ENCODE measurements around the gene GRIN2A. TPM values are rescaled to one million over a fixed set of nuclear protein-coding genes. Genes with fewer than 3 reads are reported as not detected.

GRIN2A gene
- total RNA-seq, 1 donor from 2014 or later = 0.56 TPM

DNA sequence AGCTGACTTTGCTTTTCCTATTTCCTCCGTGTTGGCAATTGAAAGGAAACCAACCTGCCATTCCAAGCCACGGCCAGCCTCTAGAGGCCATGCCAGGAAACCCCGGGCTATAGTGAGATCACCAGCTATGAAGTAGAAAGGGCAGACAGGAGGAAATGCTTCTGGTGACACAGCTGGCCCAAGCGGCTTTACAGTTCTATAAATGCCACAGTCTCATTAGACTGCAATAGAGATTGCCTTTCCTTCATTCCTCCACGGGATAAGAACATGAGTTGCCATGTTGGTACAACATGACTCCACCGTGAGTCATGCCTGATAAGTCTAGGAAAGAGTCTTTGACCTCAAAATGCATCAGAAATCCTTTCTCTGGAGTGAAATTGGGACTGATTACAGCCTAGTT is 384.9 kb downstream of the GRIN2A start:
- intact Hi-C loops (cut with DNase I) = no loop called here
- no peaks in the 10 kb centered on the region for H3K9me3 ChIP-seq
- no peak overlapping the region for H3K27ac ChIP-seq
- H3K36me3 ChIP-seq = no peaks in the 10 kb centered on the region
- ATAC-seq = no peak
- no peak for DNase-seq
- no peaks in the 10 kb centered on the region for H3K27me3 ChIP-seq (ENCODE audit: low read depth)
- H3K4me1 ChIP-seq = no peaks in the 10 kb centered on the region
- TF ChIP-seq, protein P1, sequence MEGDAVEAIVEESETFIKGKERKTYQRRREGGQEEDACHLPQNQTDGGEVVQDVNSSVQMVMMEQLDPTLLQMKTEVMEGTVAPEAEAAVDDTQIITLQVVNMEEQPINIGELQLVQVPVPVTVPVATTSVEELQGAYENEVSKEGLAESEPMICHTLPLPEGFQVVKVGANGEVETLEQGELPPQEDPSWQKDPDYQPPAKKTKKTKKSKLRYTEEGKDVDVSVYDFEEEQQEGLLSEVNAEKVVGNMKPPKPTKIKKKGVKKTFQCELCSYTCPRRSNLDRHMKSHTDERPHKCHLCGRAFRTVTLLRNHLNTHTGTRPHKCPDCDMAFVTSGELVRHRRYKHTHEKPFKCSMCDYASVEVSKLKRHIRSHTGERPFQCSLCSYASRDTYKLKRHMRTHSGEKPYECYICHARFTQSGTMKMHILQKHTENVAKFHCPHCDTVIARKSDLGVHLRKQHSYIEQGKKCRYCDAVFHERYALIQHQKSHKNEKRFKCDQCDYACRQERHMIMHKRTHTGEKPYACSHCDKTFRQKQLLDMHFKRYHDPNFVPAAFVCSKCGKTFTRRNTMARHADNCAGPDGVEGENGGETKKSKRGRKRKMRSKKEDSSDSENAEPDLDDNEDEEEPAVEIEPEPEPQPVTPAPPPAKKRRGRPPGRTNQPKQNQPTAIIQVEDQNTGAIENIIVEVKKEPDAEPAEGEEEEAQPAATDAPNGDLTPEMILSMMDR (IDR thresholded peaks at IDR 0.05) = no peak
- H3K4me3 ChIP-seq = no peak overlapping the region

GRCh38 chr16:9793623-9794022 is 388.6 kb downstream of the GRIN2A start:
- TF ChIP-seq, protein P1 (IDR thresholded peaks at IDR 0.05) = no peak
- ATAC-seq = no peak
- Histone ChIP-seq H3K27ac (no peak overlapping the region), H3K4me1 (no peaks in the 10 kb centered on the region), H3K9me3 (no peaks in the 10 kb centered on the region), H3K36me3 (no peaks in the 10 kb centered on the region), H3K27me3 (ENCODE audit: low read depth) (no peaks in the 10 kb centered on the region), H3K4me3 (no peak overlapping the region)
- intact Hi-C loops (cut with DNase I) = no loop called here
- DNase-seq = no peak

GRCh38 chr16:9791556-9791955 is 390.7 kb downstream of the GRIN2A start:
- H3K27me3 ChIP-seq (ENCODE audit: low read depth) = no peaks in the 10 kb centered on the region
- intact Hi-C loops (cut with DNase I) = no loop called here
- ATAC-seq = no peak
- H3K36me3 ChIP-seq = no peaks in the 10 kb centered on the region
- H3K9me3 ChIP-seq = no peaks in the 10 kb centered on the region
- H3K4me3 ChIP-seq = no peak overlapping the region
- H3K27ac ChIP-seq = no peak overlapping the region
- no peaks in the 10 kb centered on the region for H3K4me1 ChIP-seq
- TF ChIP-seq, protein P1 (IDR thresholded peaks at IDR 0.05) = no peak
- no peak for DNase-seq

DNA sequence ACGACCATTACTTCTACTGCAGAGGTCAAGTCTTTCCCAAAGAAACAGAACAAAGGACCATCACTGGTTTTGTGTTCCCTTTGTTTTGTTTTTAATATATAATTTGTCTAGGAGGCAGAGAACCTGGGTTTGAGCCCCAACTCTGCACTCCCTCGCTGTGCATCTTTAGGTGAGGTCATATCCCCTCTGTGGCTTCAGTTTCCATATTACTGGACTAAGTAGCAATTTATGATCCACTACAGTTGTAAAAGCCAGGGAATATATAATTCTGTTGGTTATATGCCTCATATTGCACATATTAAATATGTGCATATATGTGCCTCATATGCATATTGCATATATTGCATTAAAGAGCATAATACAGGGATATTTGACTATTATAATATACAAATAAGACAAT is 392.0 kb downstream of the GRIN2A start:
- no peak overlapping the region for H3K27ac ChIP-seq
- no peaks in the 10 kb centered on the region for H3K27me3 ChIP-seq (ENCODE audit: low read depth)
- no peaks in the 10 kb centered on the region for H3K36me3 ChIP-seq
- no peaks in the 10 kb centered on the region for H3K9me3 ChIP-seq
- intact Hi-C loops (cut with DNase I) = no loop called here
- TF ChIP-seq, protein P1 (IDR thresholded peaks at IDR 0.05) = no peak
- no peaks in the 10 kb centered on the region for H3K4me1 ChIP-seq
- no peak for ATAC-seq
- no peak overlapping the region for H3K4me3 ChIP-seq
- no peak for DNase-seq

DNA sequence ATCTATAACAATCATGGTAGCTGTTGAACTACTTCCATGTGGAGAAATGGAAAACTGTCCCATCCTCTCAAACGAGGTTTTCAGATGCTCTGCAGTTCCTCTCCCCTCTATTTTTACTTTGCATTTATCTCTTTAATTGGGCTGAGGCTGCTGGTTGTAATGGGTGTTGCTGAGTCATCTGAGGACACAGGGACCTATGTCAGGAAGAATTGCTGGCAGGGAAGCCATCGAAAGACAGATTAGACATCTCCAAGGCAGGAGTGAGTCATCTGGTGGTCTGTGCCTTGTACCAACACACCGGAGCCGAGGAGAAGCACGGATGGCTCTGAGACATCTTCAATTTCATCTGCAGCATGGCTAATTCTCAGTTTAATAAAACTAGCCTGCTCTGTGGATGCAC is 394.5 kb downstream of the GRIN2A start:
- H3K4me3 ChIP-seq = no peak overlapping the region
- H3K27ac ChIP-seq = no peak overlapping the region
- H3K4me1 ChIP-seq = no peaks in the 10 kb centered on the region
- no peak for DNase-seq
- intact Hi-C loops (cut with DNase I) = no loop called here
- H3K27me3 ChIP-seq (ENCODE audit: low read depth) = no peaks in the 10 kb centered on the region
- ATAC-seq = no peak
- no peaks in the 10 kb centered on the region for H3K36me3 ChIP-seq
- TF ChIP-seq, protein P1 (IDR thresholded peaks at IDR 0.05) = no peak
- H3K9me3 ChIP-seq = no peaks in the 10 kb centered on the region

GRCh38 chr16:9780831-9781230 is 401.4 kb downstream of the GRIN2A start:
- Histone ChIP-seq H3K36me3 (no peaks in the 10 kb centered on the region), H3K9me3 (no peaks in the 10 kb centered on the region), H3K27ac (no peak overlapping the region), H3K4me3 (no peak overlapping the region), H3K4me1 (no peaks in the 10 kb centered on the region), H3K27me3 (ENCODE audit: low read depth) (no peaks in the 10 kb centered on the region)
- intact Hi-C loops (cut with DNase I) = no loop called here
- ATAC-seq (no peak), DNase-seq (no peak)
- TF ChIP-seq, protein P1 (IDR thresholded peaks at IDR 0.05) = no peak

Measured in lower lobe of right lung (tissue), 2 donors.